Activated CD8-positive, alpha-beta memory T cell treated with anti-CD3 and anti-CD28 coated beads for 36 hours (primary cell): ENCODE results near the gene IPO4. TPM values are rescaled to one million over a fixed set of nuclear protein-coding genes. Genes with fewer than 3 reads are reported as not detected.

ENCODE experiments used
- CTCF ChIA-PET: fragments of 350-600 bp; sonication (Branson Sonifier 250); formaldehyde crosslinking; loops from one replicate; lab custom pipeline; 2021; ENCODE audit warnings: antibody characterized with exemption; lab: Charles Lee
- POLR2A ChIA-PET: fragments of 350-600 bp; sonication (Branson Sonifier 250); formaldehyde crosslinking; loops from one replicate; lab custom pipeline; 2021; ENCODE audit warnings: antibody characterized with exemption; lab: Charles Lee
- total RNA-seq, 2 experiments: library from RNA; stranded (reverse); gene quantifications; one replicate each; pipeline ENCODE4 v1.2.3, GENCODE V29; 2021

IPO4 gene
- total RNA-seq, 2 experiments from 2014 or later, result 166 to 168 TPM

DNA sequence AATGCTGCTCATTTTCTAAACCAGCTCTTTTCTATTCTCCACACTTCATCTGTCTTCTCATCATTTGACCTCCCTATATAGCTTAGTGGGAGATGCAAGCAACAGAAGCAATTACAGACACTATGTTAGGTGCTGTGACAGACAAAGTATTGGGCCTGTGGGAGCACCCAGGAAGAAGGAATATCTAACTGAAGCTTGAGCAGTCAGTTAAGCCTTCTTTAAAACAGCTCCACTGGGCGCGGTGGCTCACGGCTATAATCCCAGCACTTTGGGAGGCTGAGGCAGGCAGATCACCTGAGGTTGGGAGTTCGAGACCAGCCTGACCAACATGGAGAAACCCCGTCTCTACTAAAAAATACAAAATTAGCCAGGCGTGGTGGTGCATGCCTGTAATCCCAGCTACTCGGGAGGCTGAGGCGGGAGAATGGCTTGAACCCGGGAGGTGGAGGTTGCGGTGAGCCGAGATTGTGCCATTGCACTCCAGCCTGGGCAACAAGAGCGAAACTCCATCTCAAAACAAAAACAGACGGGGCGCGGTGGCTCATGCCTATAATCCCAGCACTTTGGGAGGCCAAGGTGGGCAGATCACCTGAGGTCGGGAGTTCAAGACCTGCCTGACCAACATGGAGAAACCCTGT, 14.8 kb upstream of the IPO4 start:
- CTCF ChIA-PET, result interaction anchor here (0.9 kb wide), 1 partner anchor 68 kb away, joined by 3 read pairs; the partner anchor contains the start of gene RABGGTA
- POLR2A ChIA-PET, result interaction anchor here (1.3 kb wide), 2 partner anchors 9 to 10 kb away, joined by 3 read pairs; partner anchors contain the start of gene CHMP4A

DNA sequence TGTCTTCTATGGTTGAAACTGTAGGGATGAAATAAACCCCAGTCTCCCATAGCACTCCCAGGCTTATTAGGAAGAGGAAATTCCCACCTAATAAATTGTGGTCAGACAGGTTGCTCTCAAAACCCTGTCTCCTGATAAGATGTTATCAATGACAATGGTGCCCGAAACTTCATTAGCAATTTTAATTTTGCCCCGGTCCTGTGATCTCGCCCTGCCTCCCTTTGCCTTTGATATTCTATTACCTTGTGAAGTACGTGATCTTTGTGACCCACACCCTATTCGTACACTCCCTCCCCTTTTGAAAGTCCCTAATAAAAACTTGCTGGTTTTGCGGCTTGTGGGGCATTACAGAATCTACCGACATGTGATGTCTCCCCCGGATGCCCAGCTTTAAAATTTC, 13.9 kb upstream of the IPO4 start:
- POLR2A ChIA-PET, result interaction anchor here (0.7 to 1.3 kb wide), 3 partner anchors 9 to 42 kb away, joined by 3 to 5 read pairs (median 3); partner anchors contain the start of gene CHMP4A

DNA sequence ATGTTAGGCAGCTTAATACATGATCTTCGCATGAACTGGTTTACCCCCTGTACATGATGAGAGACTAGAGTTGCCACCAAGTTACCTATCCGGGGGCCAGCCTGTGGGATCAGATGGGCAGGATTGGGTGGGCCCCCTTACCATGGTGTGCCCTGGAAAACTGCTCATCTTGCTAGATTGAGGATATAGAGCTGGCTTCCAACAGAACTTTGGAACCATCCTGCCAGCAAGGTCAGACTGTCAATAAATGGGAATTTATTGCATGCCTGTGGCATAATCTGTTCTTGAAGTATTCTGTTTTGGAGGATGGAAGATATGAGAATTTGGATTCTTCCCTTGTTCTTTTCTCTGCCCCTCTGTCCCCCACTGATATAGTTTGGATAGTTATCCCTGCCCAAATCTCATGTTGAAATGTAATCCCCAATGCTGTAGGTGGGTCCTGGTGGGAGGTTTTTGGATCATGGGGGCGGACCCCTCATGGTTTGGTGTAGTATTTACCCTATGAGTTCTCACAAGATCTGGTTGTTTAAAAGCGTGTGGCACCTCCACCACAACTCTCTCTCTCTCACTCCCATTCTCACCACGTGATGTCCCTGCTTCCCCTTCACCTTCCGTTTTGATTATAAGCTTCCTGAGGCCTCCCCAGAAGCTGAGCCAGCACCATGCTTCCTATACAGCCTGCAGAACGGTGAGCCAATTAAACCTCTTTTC, 10.4 kb upstream of the IPO4 start:
- CTCF ChIA-PET, result interaction anchor here (0.5 to 1.4 kb wide), 3 partner anchors 11 to 44 kb away, joined by 3 to 5 read pairs (median 3); partner anchors contain the start of gene IPO4
- POLR2A ChIA-PET, result interaction anchor here (0.6 to 0.7 kb wide), 4 partner anchors 8 to 47 kb away, joined by 3 to 8 read pairs (median 6); no protein-coding TSS in a partner anchor

More for the DNA sequence above, 13.9 kb upstream of the IPO4 start:
- CTCF ChIA-PET, result interaction anchor here (0.6 to 0.9 kb wide), 2 partner anchors 28 to 69 kb away, joined by 3 read pairs; partner anchors contain the start of gene RABGGTA

DNA sequence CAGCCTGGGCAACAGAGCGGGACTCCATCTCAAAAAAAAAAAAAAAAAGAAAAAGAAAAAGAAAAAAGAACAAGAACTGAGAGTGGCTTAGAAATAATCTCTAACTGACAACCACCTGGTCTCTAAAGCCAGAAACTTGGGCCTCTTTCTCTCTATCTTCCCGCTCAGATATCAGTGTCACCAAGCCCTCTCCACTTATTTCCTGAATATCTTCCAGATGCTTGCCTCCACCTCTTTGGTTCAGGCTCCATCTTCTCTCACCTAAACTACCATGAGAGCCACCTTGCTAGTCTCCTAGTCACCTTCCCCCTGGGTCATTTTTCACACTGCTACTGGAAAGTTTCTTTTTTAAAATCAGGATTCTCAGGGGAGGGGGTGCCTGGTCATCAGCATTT, 8.4 kb upstream of the IPO4 start:
- CTCF ChIA-PET, result interaction anchor here (1.8 kb wide), 1 partner anchor 111 kb away, joined by 6 read pairs; the partner anchor contains the start of gene CIDEB
- POLR2A ChIA-PET, result interaction anchor here (2.0 to 2.7 kb wide), 2 partner anchors 16 to 18 kb away, joined by 18 to 24 read pairs; partner anchors contain the start of genes CHMP4A and MDP1

DNA sequence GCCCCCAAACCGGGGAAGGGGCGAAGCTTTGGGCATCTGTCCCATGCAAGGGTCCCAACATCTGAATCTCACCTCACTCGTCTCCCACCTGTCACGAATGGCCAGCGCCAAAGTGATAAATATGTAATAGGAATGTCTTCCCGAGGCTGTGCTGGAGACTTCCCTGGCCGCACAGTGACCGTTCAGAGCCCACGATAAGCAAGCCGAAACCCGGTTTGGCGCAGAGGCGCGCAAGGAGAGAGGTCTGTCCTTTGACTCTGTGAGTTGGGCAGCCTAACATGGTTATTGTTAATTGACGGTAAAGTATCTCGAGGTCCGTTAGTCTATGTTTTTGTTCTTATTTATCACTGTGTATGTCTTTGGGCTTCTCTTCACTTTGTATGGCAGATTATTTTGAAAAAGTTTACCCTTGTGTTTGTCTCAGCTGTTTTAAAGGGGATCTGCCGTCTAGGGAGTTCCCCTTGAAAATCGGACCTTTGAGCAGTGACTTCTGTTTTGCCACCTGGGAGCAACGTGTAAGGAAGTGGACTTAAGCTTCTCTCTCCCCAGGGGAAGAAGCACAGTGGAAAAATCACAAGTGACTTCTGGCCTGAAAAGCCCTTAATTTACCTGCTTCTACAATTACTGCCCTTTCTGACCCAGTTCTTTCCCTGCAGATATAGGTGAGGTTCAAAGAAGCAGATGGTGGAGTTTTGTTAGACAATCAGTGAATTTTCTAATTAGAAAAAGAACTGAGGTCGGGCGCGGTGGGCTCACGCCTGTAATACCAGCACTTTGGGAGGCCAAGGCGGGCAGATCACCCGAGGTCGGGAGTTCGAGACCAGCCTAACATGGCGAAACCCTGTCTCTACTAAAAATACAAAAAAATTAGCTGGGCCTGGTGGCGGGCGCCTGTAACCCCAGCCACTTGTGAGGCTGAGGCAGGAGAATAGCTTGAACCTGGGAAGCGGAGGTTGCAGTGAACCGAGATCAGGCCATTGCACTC, 7.7 kb upstream of the IPO4 start:
- ChIA-PET CTCF (interaction anchor here (0.9 to 2.3 kb wide), 11 partner anchors 11 to 137 kb away, joined by 3 to 15 read pairs (median 4); partner anchors contain the start of genes CHMP4A, CIDEB, IRF9 and LTB4R2), POLR2A (interaction anchor here (1.2 to 2.7 kb wide), 9 partner anchors 9 to 82 kb away, joined by 3 to 24 read pairs (median 10); partner anchors contain the start of genes CHMP4A, DCAF11, IRF9 and MDP1)

DNA sequence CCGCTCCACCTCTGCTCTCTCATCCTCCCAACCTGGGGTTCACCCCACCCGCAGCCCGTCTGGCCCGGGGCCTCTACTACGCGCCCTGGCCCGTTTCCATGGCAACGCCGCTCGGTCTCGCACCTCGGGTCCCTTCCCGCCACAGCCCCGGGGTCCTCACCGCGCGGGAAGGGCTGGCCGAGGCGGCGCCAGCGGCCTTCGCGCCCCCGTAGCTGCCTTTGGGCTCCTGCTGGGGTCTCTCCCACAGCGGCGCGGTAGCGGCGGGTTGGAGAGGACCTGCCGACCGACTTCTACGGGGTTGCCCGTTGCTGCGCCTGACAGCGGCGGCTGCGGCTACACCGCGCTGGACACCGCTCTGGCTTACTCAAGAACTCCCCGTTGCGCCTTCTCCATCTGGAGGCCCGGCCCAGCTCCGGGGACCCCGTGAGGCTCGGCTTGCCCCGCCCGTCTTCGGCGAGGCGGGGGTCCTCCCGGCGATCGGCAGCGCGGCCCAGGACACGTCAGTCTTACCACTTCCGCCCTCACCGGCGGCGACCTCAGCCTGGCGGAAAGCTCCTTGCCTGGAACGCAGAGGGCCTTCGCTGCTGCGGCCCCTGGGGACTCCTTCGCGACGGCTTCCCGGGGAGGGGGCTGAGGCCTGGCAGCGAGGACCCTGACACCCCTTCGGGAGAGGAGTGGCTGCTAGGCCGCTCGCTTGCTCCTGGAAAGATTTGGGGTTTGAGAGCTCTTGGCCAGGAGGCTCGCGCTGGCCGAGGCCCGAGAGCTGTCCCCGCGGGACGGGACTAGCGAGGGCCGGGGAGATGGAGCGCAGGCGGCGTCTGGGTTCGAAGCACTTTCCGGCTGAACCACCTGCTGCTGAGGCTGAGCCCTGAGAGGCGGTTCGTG, 6.8 kb upstream of the IPO4 start, which contains the start of gene TM9SF1:
Gene TM9SF1 (minus strand): TSS at position 256 of the 885 bp plus-strand sequence. CDS start 422 bp downstream, outside the sequence.
- ChIA-PET CTCF (interaction anchor here (0.6 to 2.3 kb wide), 13 partner anchors 11 to 138 kb away, joined by 3 to 15 read pairs (median 3); partner anchors contain the start of genes CHMP4A, CIDEB, IRF9 and LTB4R2), POLR2A (interaction anchor here (0.7 to 2.7 kb wide), 11 partner anchors 9 to 116 kb away, joined by 3 to 24 read pairs (median 8); partner anchors contain the start of genes CHMP4A, DCAF11, IRF9 and LTB4R)

DNA sequence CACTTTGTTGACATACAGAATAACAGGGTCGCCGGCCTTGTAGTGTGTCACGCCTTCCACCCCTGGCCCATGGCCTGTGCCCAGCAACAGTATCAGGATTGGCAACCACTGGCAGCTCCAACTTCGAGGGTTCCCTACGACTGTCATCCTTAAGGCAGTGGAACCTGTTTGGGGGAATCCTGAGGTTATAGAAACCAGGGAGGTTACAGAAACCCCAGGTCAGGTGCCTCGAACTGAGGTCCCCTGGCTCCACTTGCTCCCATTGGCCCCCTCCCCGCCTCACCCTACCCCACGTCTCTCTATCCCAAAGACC, 6.2 kb upstream of the IPO4 start:
- ChIA-PET CTCF (interaction anchor here (0.9 to 2.3 kb wide), 4 partner anchors 17 to 138 kb away, joined by 3 to 15 read pairs (median 8); partner anchors contain the start of genes CHMP4A, MDP1 and TINF2), POLR2A (interaction anchor here (0.7 to 2.7 kb wide), 8 partner anchors 11 to 117 kb away, joined by 3 to 24 read pairs (median 10); partner anchors contain the start of genes CHMP4A, DCAF11, IRF9 and LTB4R)

DNA sequence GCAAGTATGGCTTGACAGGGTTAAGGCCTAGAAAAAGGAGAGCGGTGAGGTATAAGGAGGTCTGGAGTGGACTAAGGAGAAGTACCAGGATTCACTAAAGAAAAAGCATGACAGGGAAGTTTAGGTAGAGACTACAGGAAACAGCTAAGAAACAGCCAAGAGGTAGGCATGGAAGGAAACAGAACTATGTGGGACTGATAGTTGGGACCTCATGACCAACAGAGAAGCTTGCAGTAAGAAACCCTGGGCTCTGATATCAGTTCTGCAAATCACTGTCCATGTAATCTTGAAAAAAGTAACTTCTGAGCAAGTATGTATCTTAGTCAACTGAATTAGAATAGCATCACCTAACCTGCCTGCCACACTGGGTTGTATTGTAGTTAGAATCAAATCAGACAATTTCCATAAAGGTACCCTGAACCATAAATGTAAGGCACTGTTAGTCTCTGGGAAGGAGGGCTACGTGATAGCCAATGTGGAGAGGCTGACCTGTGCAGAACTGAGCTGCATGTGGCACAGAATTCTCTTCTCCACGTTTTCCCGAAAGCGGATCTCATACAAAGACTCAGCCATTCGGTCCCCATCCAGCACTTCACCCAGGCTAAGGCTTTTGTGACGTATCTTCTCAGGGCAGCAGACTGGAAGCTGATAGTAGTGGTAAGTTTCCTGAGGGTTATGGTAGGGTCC, 5.7 kb upstream of the IPO4 start:
- CTCF ChIA-PET, result interaction anchor here (0.7 to 2.3 kb wide), 4 partner anchors 18 to 114 kb away, joined by 3 to 9 read pairs (median 3); partner anchors contain the start of genes CIDEB and RABGGTA
- POLR2A ChIA-PET, result interaction anchor here (0.7 to 2.7 kb wide), 5 partner anchors 11 to 48 kb away, joined by 5 to 24 read pairs (median 10); partner anchors contain the start of genes CHMP4A, PSME2, RNF31 and TINF2

DNA sequence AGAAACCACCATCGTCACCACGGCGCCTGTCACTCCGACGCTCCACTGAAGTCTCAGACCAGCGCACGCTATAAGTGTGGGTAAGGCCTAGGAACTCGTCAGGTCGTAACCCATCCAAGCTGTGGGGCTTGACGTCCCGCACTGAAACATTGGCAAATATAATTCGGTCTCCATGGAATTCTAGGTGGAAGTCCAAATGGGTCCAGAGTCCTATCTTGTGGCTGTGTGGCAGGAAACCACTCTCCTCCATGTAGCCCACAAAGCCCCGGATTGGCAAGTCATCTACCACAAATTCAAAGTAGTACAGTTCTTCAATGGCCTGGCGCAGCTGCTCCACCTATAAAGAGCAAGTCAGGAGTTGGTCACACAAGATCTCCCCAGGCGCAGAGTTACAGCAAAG, 4.3 kb upstream of the IPO4 start:
- POLR2A ChIA-PET, result no interaction called here

DNA sequence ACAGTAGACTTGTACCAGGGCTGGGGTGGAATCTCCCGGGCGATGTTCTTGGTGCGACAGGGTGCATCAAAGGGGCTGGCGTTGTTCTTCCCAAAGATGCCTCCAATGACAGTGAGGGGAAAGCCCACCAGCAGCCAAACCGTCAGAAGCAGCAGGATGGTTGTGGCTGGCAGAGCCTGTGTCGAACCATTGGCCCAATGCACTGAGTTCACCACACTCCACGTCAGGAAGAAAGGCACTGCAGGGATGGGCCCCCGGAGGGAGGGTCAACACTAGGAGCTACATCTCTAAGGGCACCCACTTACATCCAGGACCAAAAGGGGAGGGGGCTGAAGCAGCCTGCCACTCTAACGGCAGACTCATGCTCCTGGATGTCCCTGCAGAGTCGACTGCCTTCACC, 1.8 kb upstream of the IPO4 start:
- ChIA-PET POLR2A (no interaction called here), CTCF (interaction anchor here (0.7 to 1.1 kb wide), 3 partner anchors 29 to 51 kb away, joined by 3 to 4 read pairs (median 4); partner anchors contain the start of genes EMC9 and IRF9)

More for the DNA sequence above, 4.3 kb upstream of the IPO4 start:
- CTCF ChIA-PET, result no interaction called here

DNA sequence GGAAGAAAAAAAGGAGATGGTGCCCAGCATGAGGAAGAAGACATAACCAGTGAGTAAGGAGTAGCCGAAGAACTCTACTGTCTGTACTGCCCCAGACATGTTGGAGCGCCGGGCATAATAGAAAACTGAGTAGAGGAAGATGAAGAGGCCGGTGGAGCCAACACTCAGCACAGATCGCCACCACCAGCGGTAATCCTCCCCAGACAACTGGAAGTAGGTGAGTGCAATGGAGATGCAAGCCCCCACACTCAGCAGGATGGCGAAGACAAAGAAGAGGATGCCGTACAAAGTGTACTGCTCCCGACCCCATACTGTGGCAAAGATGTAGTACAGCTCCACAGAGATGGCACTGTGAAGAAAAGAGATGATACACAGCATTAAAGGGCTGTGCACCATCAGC, 844 bp upstream of the IPO4 start:
- ChIA-PET CTCF (interaction anchor here (0.8 to 1.6 kb wide), 3 partner anchors 27 to 136 kb away, joined by 3 to 5 read pairs (median 4); partner anchors contain the start of gene MDP1), POLR2A (interaction anchor here (0.6 to 3.3 kb wide), 4 partner anchors 10 to 42 kb away, joined by 3 to 15 read pairs (median 4); partner anchors contain the start of genes CHMP4A, IRF9 and RNF31)

DNA sequence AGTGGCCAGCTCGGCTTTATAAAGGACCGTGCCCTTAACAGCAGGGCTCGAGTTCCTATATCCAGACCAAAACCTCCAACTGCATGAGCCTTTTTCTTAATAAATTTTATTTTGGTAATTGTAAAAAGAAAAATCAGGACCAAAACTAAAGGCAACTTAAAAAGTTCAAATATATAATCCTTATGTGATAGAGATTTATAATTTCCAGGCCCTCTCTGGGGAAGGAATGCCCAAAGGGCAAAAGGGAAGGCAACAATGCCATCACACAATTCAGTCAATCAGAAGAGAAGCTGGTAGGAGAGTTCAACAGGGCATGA, 401 bp upstream of the IPO4 start:
- CTCF ChIA-PET, result interaction anchor here (0.8 to 1.6 kb wide), 5 partner anchors 27 to 135 kb away, joined by 3 to 5 read pairs (median 4); partner anchors contain the start of genes IRF9 and MDP1
- POLR2A ChIA-PET, result interaction anchor here (0.6 to 3.3 kb wide), 4 partner anchors 9 to 42 kb away, joined by 3 to 15 read pairs (median 4); partner anchors contain the start of genes CHMP4A, IRF9 and RNF31

DNA sequence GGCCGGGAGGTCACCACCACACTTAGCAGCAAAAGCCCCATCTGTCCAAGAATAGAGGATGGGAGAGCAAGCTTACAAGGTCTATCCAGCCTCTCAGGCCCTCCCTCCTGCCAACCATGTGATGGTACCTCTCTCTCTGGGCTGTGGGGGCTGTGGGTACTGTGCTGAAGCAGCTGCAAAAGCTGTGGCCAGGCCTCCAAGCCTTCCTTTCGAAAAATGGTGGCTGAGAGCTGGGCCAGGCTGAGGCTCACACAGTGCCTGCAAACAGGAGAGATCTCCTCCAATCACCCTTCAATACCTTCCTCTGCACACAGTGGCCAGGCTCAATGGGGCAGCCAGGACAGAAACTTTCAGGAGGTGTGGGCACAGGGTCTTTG, 1.1 kb downstream of the IPO4 start:
- ChIA-PET POLR2A (interaction anchor here (3.3 kb wide), 1 partner anchor 26 kb away, joined by 15 read pairs; the partner anchor contains the start of gene IRF9), CTCF (interaction anchor here (1.2 kb wide), 1 partner anchor 26 kb away, joined by 9 read pairs; the partner anchor contains the start of gene IRF9)

DNA sequence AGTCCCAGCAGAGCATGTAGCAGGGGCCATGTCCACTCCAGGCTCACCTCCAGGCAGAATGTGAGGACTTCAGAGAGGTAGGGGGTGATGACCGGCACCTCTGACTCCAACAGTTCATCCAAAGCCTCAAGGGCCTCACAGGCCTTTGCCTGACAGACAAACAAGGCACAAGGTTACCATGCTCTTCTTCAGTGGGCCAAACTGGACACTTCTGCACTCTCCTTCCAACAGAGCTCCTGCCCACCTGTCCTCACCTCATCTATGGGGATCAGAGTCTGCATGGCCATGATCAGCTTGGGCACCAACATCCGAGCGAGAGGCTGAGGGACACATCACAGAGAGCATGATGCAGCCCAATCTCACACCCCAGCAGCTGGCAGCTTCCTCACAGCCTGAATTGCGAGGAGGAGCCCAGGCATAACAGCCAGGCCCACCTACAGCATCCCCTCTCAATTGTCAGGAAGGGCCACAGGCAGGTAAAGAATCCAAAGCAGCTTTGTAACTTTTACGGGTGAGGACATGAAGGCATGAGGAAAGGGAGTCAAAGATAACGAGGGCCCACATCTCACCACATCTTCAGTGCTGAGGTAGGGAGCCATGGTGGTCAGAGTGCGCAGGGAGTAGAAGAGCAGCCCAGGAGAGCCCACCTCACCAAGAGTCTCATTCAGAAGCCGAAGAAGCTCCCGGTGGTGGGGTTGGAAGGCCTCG, 1.6 kb downstream of the IPO4 start:
- CTCF ChIA-PET, result interaction anchor here (0.6 to 1.9 kb wide), 3 partner anchors 26 to 41 kb away, joined by 3 to 11 read pairs (median 9); partner anchors contain the start of gene IRF9
- POLR2A ChIA-PET, result interaction anchor here (0.6 to 3.3 kb wide), 4 partner anchors 9 to 121 kb away, joined by 3 to 15 read pairs (median 6); partner anchors contain the start of genes IRF9 and TM9SF1

DNA sequence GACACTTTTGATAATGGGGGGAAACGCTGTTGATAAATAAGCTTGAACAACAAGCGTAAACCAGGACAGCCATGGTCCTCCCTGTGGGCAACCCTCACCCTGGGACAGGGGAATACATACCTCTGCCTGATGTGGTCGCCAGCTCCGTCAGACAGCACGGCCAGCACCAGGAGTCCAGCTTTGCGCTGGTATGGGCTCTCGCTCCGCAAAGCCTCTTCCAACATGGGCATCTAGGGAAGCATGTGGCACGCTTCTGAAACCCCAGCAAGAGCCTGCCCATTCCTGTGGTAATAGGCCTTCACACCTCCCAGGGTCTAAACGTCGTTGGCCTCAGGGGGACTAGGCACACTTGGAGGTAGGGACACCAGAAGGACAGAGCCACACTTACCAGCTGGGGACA, 2.9 kb downstream of the IPO4 start:
- CTCF ChIA-PET, result interaction anchor here (1.3 to 1.9 kb wide), 2 partner anchors 10 to 25 kb away, joined by 3 to 11 read pairs; partner anchors contain the start of genes IRF9 and TM9SF1
- POLR2A ChIA-PET, result no interaction called here
